Smooth muscle cell (in vitro differentiated cells): ENCODE results near the gene AP1AR. TPM values are rescaled to one million over a fixed set of nuclear protein-coding genes. Genes with fewer than 3 reads are reported as not detected.

Experiments used
- DNase-seq: peaks from one replicate; lab custom pipeline; 2025; ENCODE audit not compliant: unreplicated experiment; lab: John Stamatoyannopoulos, UW
- H2AFZ ChIP-seq: fragments of 200-600 bp; sonication (generic); 2 replicates; pipeline ENCODE4 v1.6.0; 2016; ENCODE audit warnings: antibody characterized with exemption, low read depth, mild to moderate bottlenecking
- H3F3A ChIP-seq: fragments of 200-600 bp; sonication (generic); 2 replicates; pipeline ENCODE4 v1.6.0; 2017; ENCODE audit warnings: antibody characterized with exemption, low read depth
- H3K27ac ChIP-seq: fragments of 200-600 bp; sonication (generic); 2 replicates; pipeline ENCODE4 v1.5.1; 2016; ENCODE audit warnings: low read depth, mild to moderate bottlenecking
- H3K27me3 ChIP-seq: fragments of 200-600 bp; sonication (generic); 2 replicates; pipeline ENCODE4 v1.6.1; 2016; ENCODE audit warnings: low read depth, mild to moderate bottlenecking
- H3K36me3 ChIP-seq: fragments of 200-600 bp; sonication (generic); 2 replicates; pipeline ENCODE4 v1.5.1; 2016; ENCODE audit warnings: low read depth
- H3K4me1 ChIP-seq: fragments of 200-600 bp; sonication (generic); 2 replicates; pipeline ENCODE4 v1.5.1; 2016; ENCODE audit warnings: low read depth
- H3K4me2 ChIP-seq: fragments of 200-600 bp; sonication (generic); 2 replicates; pipeline ENCODE4 v1.6.0; 2016; ENCODE audit warnings: mild to moderate bottlenecking
- H3K4me3 ChIP-seq: fragments of 200-600 bp; sonication (generic); 2 replicates; pipeline ENCODE4 v1.5.1; 2016; ENCODE audit warnings: mild to moderate bottlenecking
- H3K79me2 ChIP-seq: fragments of 200-600 bp; sonication (generic); 2 replicates; pipeline ENCODE4 v1.6.0; 2016; ENCODE audit warnings: low read depth, mild to moderate bottlenecking
- H3K9ac ChIP-seq: fragments of 200-600 bp; sonication (generic); 2 replicates; pipeline ENCODE4 v1.6.0; 2016; ENCODE audit warnings: low read depth
- H3K9me3 ChIP-seq: fragments of 200-600 bp; sonication (generic); replicated peaks from 2 replicates; pipeline ENCODE4 v1.5.1; 2016; ENCODE audit warnings: low read depth
- H4K20me1 ChIP-seq: fragments of 200-600 bp; sonication (generic); 2 replicates; pipeline ENCODE4 v1.6.0; 2016; ENCODE audit warnings: low read depth
- CTCF ChIP-seq: fragments of 200-600 bp; sonication (generic); IDR thresholded peaks from 2 replicates; pipeline ENCODE4 v1.5.1; 2017; ENCODE audit warnings: borderline replicate concordance, mild to moderate bottlenecking, antibody characterized with exemption; ENCODE audit not compliant: insufficient read depth, poor library complexity, severe bottlenecking
- WGBS: methylation state at CpG from one replicate; pipeline ENCODE4 v1.1.7; 2016; ENCODE audit warnings: low lambda C conversion rate; 5-methylcytosine and 5-hydroxymethylcytosine counted together
- polyA plus RNA-seq: library from polyadenylated mRNA; unstranded; fragments of >200 nt; fragmentation: Nextera tagmentation; extraction: Ambion mirVana; gene quantifications from 2 replicates; pipeline ENCODE4 v1.2.1, GENCODE V29; 2016
- total RNA-seq: library from RNA; depleted of rRNA; stranded (reverse); fragments of >200 nt; gene quantifications from 2 replicates; pipeline ENCODE4 v1.2.3, GENCODE V29; 2014

The AP1AR gene
- total and polyA plus RNA-seq, 2 experiments from 2014 or later, result 11.1 to 23.0 TPM

DNA sequence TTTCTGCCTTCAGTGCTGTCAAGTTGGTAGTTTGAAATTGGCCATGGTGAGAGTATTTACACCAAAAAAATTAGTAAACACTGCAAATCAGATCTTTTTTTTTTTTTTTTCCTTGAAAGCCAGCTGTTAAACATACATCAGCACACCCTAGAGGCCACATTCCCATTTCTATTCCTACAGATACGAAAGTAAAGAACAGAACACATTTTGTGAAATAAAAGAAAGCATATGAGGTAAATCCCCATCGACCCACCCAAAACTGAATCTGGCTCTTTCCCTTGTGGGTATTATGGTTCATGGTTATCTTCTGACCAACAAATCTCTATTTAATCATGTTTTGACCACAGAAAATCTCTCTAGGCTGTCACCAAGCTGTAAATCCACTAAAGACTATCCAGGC lies 41.8 kb upstream of the AP1AR start:
- peak; percentile 26 for TF ChIP-seq CTCF
- peak overlapping the region; percentile 32 for H3K4me2 ChIP-seq
- WGBS, result 17% methylated on average over 2 of the region's 2 CpGs
- no peak overlapping the region for H2AFZ ChIP-seq
- H4K20me1 ChIP-seq, result no peaks in the 10 kb centered on the region
- no peaks in the 10 kb centered on the region for H3K27me3 ChIP-seq
- no peak overlapping the region for H3K27ac ChIP-seq
- no peak overlapping the region for H3K4me3 ChIP-seq
- H3F3A ChIP-seq, result no peaks in the 10 kb centered on the region
- no peaks in the 10 kb centered on the region for H3K79me2 ChIP-seq
- H3K9me3 ChIP-seq, result no peaks in the 10 kb centered on the region
- H3K4me1 ChIP-seq, result no peaks in the 10 kb centered on the region
- no peak for DNase-seq
- no peaks in the 10 kb centered on the region for H3K36me3 ChIP-seq
- H3K9ac ChIP-seq, result no peak overlapping the region

- no peaks in the 10 kb centered on the region for H3K79me2 ChIP-seq
- H2AFZ ChIP-seq, result no peak overlapping the region
- H3K27me3 ChIP-seq, result no peaks in the 10 kb centered on the region
- H3K4me1 ChIP-seq, result no peaks in the 10 kb centered on the region
- H4K20me1 ChIP-seq, result no peaks in the 10 kb centered on the region
- no peak for DNase-seq
- H3K36me3 ChIP-seq, result no peaks in the 10 kb centered on the region
- H3K9me3 ChIP-seq, result no peaks in the 10 kb centered on the region
- no peaks in the 10 kb centered on the region for H3F3A ChIP-seq
- H3K4me2 ChIP-seq, result no peak overlapping the region
- H3K9ac ChIP-seq, result no peak overlapping the region
- no peak overlapping the region for H3K27ac ChIP-seq
- no peak for TF ChIP-seq CTCF
- H3K4me3 ChIP-seq, result no peak overlapping the region
- 86% methylated on average over 8 of the region's 8 CpGs for WGBS
These were observed 40.9 kb upstream of the AP1AR start for GRCh38 chr4:112190684-112191083.

- no peak for DNase-seq
- H4K20me1 ChIP-seq, result no peaks in the 10 kb centered on the region
- no peaks in the 10 kb centered on the region for H3K4me1 ChIP-seq
- no peak overlapping the region for H3K4me2 ChIP-seq
- H3K4me3 ChIP-seq, result no peak overlapping the region
- no peaks in the 10 kb centered on the region for H3F3A ChIP-seq
- H3K9me3 ChIP-seq, result no peaks in the 10 kb centered on the region
- H3K36me3 ChIP-seq, result no peaks in the 10 kb centered on the region
- H3K9ac ChIP-seq, result no peak overlapping the region
- no peak overlapping the region for H2AFZ ChIP-seq
- H3K79me2 ChIP-seq, result no peaks in the 10 kb centered on the region
- no peaks in the 10 kb centered on the region for H3K27me3 ChIP-seq
- no peak for TF ChIP-seq CTCF
- H3K27ac ChIP-seq, result no peak overlapping the region
- WGBS, result 54% methylated on average over 1 of the region's 1 CpG
These were observed 35.1 kb upstream of the AP1AR start for GRCh38 chr4:112196461-112196860.

- DNase-seq, result no peak
- no peak overlapping the region for H3K4me2 ChIP-seq
- TF ChIP-seq CTCF, result no peak
- H4K20me1 ChIP-seq, result no peaks in the 10 kb centered on the region
- no peaks in the 10 kb centered on the region for H3K36me3 ChIP-seq
- H2AFZ ChIP-seq, result no peak overlapping the region
- no peaks in the 10 kb centered on the region for H3K4me1 ChIP-seq
- H3K9ac ChIP-seq, result no peak overlapping the region
- no peak overlapping the region for H3K4me3 ChIP-seq
- no peaks in the 10 kb centered on the region for H3K9me3 ChIP-seq
- H3K79me2 ChIP-seq, result no peaks in the 10 kb centered on the region
- WGBS, result 78% methylated on average over 1 of the region's 1 CpG
- H3F3A ChIP-seq, result no peaks in the 10 kb centered on the region
- H3K27ac ChIP-seq, result no peak overlapping the region
- H3K27me3 ChIP-seq, result no peaks in the 10 kb centered on the region
These were observed 32.5 kb upstream of the AP1AR start for GRCh38 chr4:112199041-112199440.
